GM23338 (cell line): Measurements from ENCODE around the gene TCN2. TPM values are rescaled to one million over a fixed set of nuclear protein-coding genes. Genes with fewer than 3 reads are reported as not detected.

Experiments used
- polyA plus RNA-seq: library from polyadenylated mRNA; unstranded; fragments of >200 nt; fragmentation: Nextera tagmentation; extraction: Ambion mirVana; gene quantifications from 2 replicates; pipeline ENCODE4 v1.2.1, GENCODE V29; 2016
- total RNA-seq: library from RNA; depleted of rRNA; stranded (reverse); fragments of >200 nt; shearing (Covaris generic); gene quantifications from 2 replicates; pipeline ENCODE4 v1.2.3, GENCODE V29; 2014; rRNA removed

The TCN2 gene
- total and polyA plus RNA-seq, 2 experiments from 2014 or later, result 12.9 to 38.1 TPM

Other genes with a start within 250 kb of the TCN2 start
- 12.4 and 13.9 TPM in 2 replicates for gene RNF215, start 219.8 kb upstream of the TCN2 start, total RNA-seq
- gene RNF215, start 219.8 kb upstream of the TCN2 start, polyA plus RNA-seq, result 1.8 and 3.3 TPM in 2 replicates
- 2.1 and 4.2 TPM in 2 replicates for gene SEC14L2, start 210.2 kb upstream of the TCN2 start, total RNA-seq
- gene SEC14L2, start 210.2 kb upstream of the TCN2 start, polyA plus RNA-seq, result 2.2 and 2.5 TPM in 2 replicates
- 54.6 and 68.6 TPM in 2 replicates for gene MTFP1, start 181.4 kb upstream of the TCN2 start, total RNA-seq
- 62.5 and 64.1 TPM in 2 replicates for gene MTFP1, start 181.4 kb upstream of the TCN2 start, polyA plus RNA-seq
- not detected in 2 replicates for gene SEC14L3, start 135.2 kb upstream of the TCN2 start, total RNA-seq
- gene SEC14L3, start 135.2 kb upstream of the TCN2 start, polyA plus RNA-seq, result not detected in 2 replicates
- gene SEC14L4, start 101.5 kb upstream of the TCN2 start, total RNA-seq, result 2.5 and 5.2 TPM in 2 replicates
- gene SEC14L4, start 101.5 kb upstream of the TCN2 start, polyA plus RNA-seq, result 1.7 and 1.9 TPM in 2 replicates
- gene SEC14L6, start 60.4 kb upstream of the TCN2 start, total RNA-seq, result 2.1 and 2.4 TPM in 2 replicates
- gene SEC14L6, start 60.4 kb upstream of the TCN2 start, polyA plus RNA-seq, result 0.50 and 0.84 TPM in 2 replicates
- gene GAL3ST1, start 32.5 kb upstream of the TCN2 start, total RNA-seq, result 9.2 and 13.3 TPM in 2 replicates
- gene GAL3ST1, start 32.5 kb upstream of the TCN2 start, polyA plus RNA-seq, result 7.5 and 8.2 TPM in 2 replicates
- gene PES1, start 15.3 kb upstream of the TCN2 start, total RNA-seq, result 76.9 and 78.4 TPM in 2 replicates
- gene PES1, start 15.3 kb upstream of the TCN2 start, polyA plus RNA-seq, result 61.3 and 64.1 TPM in 2 replicates
- 10.4 and 11.3 TPM in 2 replicates for gene SLC35E4, start 28.6 kb downstream of the TCN2 start, total RNA-seq
- 2.6 and 4.3 TPM in 2 replicates for gene SLC35E4, start 28.6 kb downstream of the TCN2 start, polyA plus RNA-seq
- 1.5 and 2.7 TPM in 2 replicates for gene DUSP18, start 60.7 kb downstream of the TCN2 start, total RNA-seq
- gene DUSP18, start 60.7 kb downstream of the TCN2 start, polyA plus RNA-seq, result 1.7 and 2.2 TPM in 2 replicates
- 2.9 and 7.1 TPM in 2 replicates for gene OSBP2, start 87.7 kb downstream of the TCN2 start, total RNA-seq
- 1.7 and 2.1 TPM in 2 replicates for gene OSBP2, start 87.7 kb downstream of the TCN2 start, polyA plus RNA-seq